Frontal cortex (tissue), 4 donors: ENCODE measurements around the gene PTMS. TPM values are rescaled to one million over a fixed set of nuclear protein-coding genes. Genes with fewer than 3 reads are reported as not detected.
A peak's percentile ranks its signal among the peaks of the same experiment; 100 is the strongest.

Experiments
- DNase-seq, 2 donors: peaks; one replicate each; pipeline ENCODE4 v3.0.0; 2012; ENCODE audit warnings: low spot score in 2 of 2
- FAIRE-seq: peaks from 2 replicates; lab custom pipeline; 2012; peaks lifted over from hg19 to GRCh38; lab: Jason Lieb, UNC
- total RNA-seq: library from RNA; depleted of rRNA; stranded (reverse); fragments of >200 nt; gene quantifications from one replicate; pipeline ENCODE4 v1.2.3, GENCODE V29; 2014
- donor health status: control.
- donor health status: control.
- donor health status: control.

Gene PTMS
- total RNA-seq, 1 donor from 2014 or later, result 47.7 TPM

DNA sequence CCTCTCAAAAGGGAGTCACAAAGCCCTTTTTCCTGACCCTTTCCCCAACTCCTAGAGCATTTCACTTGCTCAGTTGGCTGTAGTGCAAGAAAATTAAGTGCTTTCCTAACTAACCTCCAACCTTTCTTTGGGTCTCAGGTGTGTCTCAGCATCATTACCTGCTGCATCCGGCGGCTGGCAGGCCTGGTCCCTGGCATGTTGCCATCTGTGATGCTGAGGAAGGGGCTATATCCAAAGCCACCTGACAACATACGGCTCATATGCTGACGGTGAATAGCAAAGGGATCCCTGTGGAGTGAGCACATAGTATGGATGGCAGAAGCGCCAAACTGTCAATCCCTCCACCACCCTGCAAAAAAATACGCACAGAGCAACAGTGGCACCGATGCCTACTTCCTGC is 14.4 kb upstream of the PTMS start:
- no peak for FAIRE-seq
- DNase-seq, result no peak

DNA sequence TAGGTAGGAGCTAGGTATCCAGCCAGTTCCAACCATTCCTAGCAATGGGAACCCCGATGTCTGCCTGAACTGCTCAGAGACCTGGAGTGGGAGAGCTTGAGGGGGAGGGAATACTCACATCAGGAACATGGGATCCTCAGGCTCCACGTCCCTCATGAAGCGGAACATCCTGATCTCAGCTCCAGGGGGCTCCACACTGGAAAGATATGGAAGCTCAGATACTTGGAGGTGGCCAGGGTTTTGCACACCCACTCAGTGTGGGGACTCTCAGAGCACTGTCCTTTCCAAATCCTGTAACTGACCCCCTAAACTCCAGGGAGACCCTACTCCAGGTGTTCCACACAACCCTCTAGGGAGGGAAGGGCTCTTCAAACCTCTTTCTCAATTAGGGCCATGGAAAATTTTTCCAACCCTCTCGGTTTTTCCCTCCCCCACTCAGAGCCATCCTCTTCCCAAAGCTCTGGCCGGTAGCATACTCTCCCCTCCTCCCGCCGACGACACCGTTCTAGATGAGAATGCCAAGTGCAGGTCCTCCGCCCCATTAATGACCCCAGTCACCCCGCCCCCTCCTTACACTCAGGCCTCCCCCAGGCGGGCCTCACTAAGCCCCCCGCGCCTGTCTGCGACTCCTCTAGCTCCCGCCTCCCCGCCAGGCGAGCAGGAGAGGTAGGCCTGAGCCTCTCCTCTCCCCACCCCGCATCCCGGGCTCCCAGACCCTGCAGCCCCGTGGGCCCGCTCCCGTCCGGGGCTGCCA is 13.8 kb upstream of the PTMS start:
- no peak for FAIRE-seq
- DNase-seq, result peak in 1 of 2 donors; percentile 49

DNA sequence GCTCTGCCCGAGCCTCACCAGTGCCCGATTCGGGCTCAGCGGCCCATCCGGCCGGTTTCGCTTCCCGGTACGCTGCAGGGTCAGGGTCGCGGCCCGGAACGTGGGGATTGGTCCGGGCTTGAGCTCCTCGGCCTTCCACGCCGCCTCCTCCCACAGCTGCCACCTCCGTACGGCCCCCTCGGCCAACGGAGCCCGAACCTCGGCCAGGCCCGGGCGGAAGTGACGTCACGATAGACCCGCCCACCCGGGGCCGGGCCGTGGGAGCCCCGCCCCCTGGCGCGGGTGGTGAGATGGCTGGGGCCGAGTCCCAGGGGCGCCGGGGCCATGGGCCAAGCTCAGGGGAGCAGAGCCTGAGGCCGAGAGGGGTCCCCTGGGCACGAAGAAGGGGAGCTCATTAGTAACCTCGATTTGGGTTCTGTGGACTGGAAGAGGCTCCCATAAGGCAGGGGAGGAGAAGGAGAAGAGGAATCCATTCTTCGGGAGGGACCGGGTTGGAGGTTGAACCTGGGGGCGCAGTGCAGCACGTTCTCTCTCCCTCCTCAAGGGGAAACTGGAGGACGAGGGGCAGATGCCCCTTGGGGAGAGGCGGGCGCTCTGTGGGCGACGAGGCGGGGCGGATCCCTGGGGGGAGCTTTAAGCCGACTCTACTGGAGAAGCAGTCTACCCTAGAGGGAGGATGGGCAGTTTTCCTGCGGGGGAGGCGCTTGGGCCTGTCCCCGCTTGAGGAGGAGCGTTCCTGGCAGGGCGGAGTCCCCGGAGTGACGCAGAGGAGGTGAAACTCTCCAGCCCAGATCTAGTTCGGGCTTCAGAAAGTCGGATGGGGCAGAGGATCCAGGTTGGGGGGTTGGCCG is 13.0 kb upstream of the PTMS start, which contains the start of gene MLF2:
MLF2 (minus strand) TSS at position 221 of the 851 bp plus-strand sequence. CDS start 807 bp downstream, outside the sequence.
- FAIRE-seq (no peak), DNase-seq (peak; percentile 98)

DNA sequence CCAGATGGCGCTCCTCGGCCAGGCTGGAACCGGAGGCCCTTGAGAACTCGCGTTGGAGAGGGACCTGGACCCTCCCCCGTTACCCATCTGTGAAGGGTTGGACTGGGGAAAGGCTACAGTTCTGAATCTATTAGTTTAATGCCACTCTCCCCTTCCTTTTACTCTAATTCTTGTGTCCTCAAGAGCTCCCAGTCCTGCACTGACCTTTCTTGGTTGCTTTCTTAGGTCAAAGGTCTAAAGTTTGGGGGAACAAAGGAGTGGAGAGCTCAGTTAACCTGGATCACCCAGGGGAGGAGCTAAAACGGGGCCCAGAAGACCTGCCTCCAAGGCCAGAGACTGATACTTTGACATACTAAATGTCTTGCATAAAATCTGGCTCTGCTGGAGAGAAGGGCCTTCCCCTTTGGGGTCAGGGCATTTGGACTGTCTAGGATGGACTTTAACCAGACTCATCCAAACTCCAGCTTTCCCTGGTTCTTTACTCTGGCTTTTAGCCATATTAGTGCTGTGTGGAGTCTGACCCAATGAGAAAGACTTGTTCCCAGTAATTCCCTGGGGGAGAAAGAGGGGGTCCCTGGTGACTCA is 12.3 kb upstream of the PTMS start:
- DNase-seq, result no peak

DNA sequence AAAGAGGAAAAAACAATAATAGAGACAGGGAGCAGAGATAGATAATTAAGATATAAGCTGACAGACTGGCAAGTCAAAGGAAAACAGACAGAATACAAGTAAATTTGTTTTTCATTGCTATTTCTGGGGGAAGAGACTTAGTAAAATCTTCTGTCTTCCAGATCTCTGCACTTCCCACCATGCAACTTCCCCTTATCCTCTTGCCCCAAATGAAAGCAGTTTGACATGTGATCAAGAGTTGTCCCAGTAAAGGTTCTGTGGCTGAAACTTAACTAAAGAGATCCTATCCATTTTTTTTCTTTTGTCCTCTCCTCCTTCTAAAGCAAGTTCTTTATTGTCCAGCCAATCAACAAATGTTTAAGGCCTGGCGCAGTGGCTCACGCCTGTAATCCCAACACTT is 11.8 kb upstream of the PTMS start:
- no peak for FAIRE-seq

More for the DNA sequence above, 12.3 kb upstream of the PTMS start:
- FAIRE-seq, result no peak

DNA sequence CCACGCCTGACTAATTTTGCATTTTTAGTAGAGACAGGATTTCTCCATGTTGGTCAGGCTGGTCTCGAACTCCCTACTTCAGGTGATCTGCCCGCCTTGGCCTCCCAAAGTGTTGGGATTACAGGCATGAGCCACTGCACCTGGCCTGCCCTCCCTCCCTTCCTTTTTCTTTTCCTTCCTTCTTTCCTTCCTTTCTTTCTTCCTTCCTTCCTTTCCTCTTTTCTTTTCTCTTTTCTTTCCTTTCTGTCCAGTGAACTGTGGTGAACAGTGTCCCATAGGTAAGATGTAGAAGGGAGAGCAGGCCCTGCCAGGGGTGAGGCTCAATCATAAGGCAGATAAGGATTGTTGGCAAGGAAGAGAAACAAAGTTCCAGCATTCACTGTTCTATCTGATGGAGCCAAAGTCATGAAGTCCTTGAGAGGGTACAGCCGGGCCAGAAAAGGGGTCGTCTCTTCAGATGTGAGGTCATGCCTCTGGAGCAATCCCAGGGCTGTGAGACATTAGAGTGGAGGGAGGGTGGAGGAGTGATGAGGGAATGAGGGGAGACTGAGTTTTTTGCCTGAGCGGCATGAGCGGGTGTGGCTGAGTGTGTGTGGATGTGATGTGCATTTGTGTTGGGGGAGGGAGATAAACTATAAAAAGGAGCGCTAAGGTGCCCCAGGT is 9.0 kb upstream of the PTMS start:
- DNase-seq, result no peak
- FAIRE-seq, result no peak

More for the DNA sequence above, 11.8 kb upstream of the PTMS start:
- no peak for DNase-seq

DNA sequence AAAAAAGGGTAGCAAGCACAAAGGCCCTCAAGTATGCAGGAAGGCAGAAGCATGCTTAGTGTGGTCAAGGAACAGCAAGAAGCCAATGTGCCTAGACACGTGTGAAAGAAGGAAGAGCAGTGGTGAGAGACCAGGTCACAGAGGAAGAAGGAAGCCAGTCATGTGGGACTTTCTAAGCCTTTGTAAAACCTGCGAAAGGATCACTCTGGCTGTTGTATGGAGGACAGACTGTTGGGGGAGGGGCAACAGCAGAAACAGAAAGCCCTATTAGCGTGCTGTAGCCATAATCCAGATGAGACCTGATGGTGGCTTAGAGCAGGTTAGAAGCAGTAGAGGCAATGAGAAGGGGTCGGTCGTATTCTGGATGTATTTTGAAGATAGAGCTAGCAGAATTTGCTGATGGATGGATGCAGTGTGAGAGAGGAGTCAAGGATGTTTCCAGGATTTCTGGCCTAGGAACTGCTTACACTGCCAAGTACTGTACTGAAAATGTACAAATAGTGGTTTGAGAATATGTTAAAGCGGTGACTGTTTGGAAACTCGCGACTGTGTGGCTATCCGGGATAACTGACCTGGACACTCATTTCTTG is 7.6 kb upstream of the PTMS start:
- no peak for FAIRE-seq

DNA sequence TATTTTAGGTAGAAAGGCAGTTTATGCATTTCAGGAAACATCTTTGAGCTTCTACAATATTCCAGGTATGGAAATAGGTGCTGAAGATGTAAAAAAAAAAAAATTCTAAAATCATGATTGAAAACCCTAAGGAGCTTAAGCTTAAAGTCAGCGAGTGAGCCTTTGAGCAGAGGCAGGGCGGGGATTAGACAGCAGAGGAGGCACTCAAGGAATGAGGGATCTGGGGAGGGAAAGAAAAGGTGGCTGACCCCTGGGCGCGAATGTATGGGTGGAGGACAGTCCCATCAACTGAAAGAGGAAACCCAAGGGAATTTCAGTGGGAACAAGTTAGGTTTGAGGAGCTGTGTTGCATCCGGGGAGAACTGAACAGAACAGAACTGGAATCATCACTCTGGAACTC is 6.4 kb upstream of the PTMS start:
- DNase-seq, result no peak

More for the DNA sequence above, 7.6 kb upstream of the PTMS start:
- no peak for DNase-seq

DNA sequence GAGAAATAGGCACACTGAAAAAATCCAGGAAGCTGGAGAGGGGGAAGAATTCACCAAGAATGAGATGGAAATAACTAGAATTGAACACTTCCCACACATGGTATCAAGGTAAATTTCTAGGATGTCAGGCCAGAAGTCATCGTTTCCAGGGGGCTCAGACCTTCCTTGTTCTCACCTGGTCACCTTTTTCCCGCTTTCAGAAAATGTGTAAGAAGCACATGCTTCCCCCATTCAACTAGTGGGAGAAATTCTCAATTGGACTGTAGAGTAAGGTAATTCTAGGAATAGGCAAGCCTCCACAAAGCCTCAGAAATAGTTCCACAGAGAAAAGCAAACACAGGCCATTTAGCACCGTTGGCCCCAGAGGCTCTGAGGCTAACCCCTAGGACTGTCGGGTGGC is 2.8 kb upstream of the PTMS start:
- DNase-seq (no peak), FAIRE-seq (no peak)

More for the DNA sequence above, 6.4 kb upstream of the PTMS start:
- no peak for FAIRE-seq

DNA sequence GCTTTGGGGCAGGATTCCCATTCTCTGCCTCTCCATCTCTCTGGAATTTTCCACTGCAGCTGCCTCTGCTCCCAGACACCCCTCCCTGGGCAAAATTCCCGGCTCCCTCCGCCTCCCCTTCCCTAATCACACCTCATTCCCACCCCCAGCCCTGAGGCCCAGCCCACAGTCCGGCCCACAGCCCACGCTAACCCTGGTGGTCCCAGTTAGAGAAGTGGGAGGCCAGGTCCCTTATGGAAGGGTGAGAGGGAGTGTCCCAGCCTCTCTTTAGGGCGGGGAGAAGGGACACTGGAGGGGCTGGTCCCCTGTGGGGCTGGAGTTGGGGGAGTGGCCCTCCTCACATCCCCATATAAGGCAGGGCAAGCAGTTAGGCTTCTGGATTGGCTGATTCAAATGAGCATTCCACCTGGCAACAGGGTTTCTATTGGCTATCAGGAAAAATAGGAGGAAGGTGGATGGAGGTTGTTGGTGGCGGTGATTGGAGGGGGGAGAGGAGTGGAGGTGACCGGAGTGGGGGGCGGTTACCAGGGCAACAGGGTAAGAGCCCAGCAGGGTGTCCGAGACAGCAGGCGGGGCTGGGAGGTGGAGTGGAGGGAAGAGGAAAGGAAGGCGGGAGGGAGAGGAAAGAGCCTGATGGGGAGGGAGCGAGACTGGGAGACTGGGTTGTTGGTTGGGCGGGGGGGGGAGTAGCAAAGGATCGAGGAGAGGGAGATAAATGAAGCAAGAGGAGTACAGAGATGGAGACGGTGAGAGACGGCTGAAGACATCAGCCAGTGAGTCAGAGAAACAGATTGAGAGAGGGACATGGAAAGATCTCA is 1.9 kb upstream of the PTMS start:
- FAIRE-seq, result no peak

DNA sequence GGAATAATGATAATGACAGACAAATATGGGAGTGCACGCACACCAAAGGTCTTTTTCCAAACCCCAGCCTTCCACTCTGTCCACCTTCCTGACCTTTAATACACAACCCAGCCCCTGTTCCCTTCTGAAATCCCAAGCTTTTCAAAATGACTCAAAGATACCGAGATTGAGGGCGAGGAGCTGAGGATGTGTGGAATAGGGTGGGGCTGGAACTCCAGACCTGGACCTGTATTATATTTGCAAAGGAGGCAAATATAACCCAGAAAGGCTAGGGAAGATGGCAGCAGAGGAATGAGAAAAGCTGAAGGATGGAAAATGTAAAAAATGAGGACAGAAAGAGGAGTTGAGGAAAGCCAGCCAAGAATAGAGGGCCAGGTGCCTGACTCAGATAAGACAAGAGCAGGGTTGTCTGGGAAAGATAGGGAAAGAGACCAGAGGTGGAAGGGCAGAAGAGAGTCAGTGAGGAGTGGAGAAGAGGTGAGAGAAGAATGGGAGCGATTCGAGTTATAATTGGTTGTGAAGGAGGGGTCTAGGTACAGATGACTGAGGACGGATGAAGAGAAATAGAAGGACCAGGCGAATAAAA is 1.0 kb upstream of the PTMS start:
- no peak for DNase-seq
- FAIRE-seq, result no peak

More for the DNA sequence above, 1.9 kb upstream of the PTMS start:
- DNase-seq, result peak; percentile 79 to 92

DNA sequence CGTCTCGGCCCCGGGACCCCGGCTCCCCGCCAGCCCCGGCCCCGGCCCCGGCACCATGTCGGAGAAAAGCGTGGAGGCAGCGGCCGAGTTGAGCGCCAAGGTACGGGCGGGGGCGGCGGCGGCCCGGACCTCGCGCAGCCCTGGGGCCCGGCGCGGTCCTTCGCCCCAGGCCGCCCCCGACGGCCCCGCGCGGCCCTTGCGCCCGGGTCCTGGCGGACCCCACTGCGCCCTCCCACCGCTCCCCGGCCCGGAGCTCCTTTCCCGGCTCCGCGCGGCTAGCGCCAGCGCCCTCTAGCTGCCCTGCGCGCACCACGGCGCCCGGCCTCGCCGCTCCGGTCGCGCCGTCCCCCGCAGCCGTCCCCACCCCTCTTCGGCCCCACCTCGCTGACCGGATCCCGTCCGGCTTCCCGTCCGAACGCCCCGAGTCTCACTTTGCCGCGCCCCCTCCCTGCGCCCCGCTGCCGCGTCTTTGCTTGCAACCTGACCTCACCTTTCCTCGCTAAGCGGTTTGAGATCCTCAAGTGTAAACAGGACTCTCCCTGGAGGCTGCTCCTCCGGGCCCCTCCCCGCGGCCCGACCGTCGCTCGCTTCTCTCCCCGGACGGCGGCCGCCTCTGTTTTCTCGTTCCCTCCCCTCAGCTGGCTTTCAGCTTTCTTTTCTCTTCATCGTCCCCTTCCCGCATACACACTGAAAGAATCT is 637 bp downstream of the PTMS start:
- DNase-seq, result peak; percentile 82
- FAIRE-seq, result no peak

DNA sequence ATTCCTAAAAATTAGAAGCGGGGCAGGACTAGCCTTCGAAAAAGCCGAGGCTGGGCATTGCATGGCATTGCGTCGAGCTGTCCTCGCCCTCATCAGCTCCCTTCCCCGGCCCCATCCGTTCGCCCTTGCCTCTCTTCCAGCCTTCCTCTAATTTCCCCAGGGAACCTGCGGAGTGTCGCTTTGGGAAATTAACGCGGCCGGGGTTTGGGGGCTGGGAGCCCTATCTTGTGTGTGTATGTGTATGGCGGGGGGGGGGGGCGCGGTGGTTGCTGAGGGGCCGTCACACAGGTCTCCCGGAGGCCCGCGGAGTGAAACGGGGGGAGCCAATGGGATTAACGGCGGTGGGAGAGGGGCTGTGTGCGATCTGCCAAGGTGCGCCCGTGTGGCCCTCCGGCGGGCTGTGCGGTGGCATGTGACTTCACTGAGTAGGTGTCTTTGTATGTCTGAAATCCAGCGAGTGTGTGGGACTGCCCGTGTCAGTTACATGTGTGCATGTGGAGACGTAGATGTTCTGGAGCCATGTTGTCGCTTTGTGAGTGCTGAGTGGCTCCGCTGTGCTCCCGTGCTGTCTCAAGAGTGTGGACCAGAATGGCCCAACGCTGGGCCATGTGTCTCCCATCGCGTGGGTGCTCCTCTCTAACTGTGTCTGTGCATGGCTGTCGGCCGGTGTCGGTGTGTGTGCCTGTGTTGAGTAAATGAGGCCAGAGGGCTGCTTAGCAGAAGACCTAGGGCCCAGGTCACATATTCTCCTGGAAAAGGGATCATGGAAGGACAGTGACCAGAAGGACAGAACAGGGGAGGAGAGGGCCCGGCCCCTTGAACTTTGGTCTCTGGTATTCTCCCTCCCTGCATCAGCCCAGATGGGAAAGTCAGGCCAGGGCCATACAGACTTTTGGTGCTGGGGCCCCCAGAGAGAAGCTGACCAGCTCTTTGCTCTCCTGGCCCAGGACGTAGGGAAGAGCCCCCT is 1.5 kb downstream of the PTMS start:
- no peak for DNase-seq
- no peak for FAIRE-seq

DNA sequence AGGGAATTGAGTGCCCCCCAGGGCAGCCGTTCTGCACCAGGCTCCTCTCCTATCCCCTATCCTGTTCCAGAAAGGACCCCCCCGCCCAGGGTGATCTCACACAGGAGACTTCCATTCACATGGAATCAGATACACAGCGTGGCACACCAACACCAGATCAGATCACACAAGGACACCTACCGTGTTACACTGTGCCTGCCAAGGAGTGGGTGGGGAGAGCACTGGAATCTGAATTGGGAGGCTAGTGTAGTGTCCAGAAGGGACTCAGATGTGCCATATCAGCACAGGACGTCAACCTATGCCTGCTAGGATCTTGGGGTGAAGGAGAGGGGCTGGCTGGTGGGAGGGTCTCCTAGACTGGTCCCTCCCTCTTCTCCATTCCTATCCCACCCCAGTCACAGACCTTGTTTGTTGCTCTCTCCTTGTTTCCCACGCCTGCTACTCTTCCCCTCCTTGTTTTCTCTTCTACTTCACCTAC is 2.3 kb downstream of the PTMS start:
- FAIRE-seq, result no peak

DNA sequence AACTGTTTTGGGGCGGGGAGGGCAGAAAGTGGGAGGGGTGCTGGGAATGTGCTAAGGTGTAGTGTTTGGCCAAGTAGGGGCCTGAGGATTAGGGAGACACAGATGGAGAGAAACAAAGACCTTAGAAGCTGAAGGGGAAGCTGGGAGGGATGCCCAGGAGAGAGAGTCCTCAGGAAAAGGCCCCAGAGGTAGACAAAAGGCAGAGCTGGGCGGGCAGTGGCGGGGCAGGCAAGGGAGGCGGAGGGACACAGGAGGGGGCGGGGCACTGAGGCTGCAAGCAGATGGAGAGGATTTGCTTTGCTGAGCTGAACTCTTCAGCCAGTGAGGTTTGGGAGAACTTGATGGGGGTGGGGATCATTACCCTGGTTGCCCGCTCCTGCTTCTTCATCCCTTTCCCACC is 2.8 kb downstream of the PTMS start:
- DNase-seq (no peak), FAIRE-seq (no peak)

More for the DNA sequence above, 2.3 kb downstream of the PTMS start:
- DNase-seq, result no peak

DNA sequence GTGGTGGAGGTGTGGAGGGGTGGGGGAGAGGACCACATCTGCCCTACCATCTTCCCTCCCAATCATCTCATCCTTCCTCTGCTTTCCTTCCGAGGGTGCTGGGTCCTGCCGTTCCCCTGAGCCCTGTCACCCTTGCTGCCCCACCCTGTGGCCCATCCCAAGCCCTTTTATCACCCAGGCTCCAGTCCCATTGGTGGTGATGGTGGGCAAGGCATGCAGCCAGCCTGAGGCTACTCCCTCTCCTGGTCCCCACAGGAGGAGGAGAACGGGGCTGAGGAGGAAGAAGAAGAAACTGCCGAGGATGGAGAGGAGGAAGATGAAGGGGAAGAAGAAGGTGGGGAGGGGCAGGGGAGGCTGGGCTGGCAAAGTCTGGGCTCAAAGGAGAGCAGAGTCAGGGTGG is 3.5 kb downstream of the PTMS start:
- FAIRE-seq, result no peak
- no peak for DNase-seq

DNA sequence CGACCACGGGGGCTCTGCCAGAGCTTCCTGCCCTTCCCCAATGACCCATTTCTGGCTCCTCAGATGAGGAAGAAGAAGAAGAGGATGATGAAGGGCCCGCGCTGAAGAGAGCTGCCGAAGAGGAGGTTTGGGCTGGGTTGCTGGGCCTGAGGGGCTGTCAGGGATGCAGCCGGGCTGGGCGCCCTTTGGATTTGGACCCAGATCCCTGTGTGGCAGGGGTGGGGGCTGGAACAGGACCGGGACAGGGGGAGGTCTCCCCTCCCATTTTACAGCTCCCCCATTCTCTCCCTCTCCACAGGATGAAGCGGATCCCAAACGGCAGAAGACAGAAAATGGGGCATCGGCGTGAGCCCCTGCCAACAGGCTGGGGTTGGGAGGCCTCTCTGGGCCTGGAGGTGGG is 3.9 kb downstream of the PTMS start:
- FAIRE-seq, result no peak

More for the DNA sequence above, 3.9 kb downstream of the PTMS start:
- no peak for DNase-seq
